Erythroblast (primary cell): ENCODE results near the gene CPA5.

Experiments
- GATA1 ChIP-seq: IDR thresholded peaks from 2 replicates; pipeline ENCODE4 v1.6.1; 2011; ENCODE audit warnings: low read depth, mild to moderate bottlenecking, control low read depth, low read length, moderate library complexity
- POLR2A ChIP-seq: IDR thresholded peaks from 2 replicates; pipeline ENCODE4 v1.6.1; 2011; ENCODE audit warnings: mild to moderate bottlenecking, low read length

DNA sequence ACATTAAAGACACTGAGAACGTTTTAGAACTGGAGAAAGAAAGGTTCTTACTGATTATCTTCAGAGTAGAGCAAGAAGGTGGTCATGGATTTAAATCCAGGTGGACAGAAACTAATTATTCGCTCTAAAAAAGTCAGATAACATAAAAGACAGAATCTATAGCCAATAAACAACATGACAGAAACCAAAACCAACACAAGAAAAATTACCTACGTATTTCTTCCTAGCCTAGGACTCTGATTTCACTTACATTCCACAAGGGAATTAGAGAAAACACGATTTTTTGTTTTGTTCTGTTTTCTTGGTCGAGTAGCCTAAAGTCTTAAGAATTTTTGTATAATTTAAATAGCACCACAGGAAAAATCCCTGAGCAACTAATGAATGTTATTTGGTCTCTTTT is 50.8 kb downstream of the CPA5 start:
- TF ChIP-seq POLR2A (no peak), GATA1 (no peak)
